ENCODE results near the gene LUC7L3. TPM values are rescaled to one million over a fixed set of nuclear protein-coding genes. Genes with fewer than 3 reads are reported as not detected.
A peak's percentile ranks its signal among the peaks of the same experiment; 100 is the strongest.

Gene LUC7L3
- total RNA-seq, 6 experiments from 2014 or later = 15.4 to 50.5 (median 31.0) TPM

GRCh38 chr17:50779747-50780353, 60.4 kb downstream of the LUC7L3 start:
- Histone ChIP-seq H3K36me3 (no peaks in the 10 kb centered on the region), H3K4me3 (no peak overlapping the region), H3K27me3 (no peaks in the 10 kb centered on the region), H3K27ac (no peak overlapping the region), H3K9me3 (no peaks in the 10 kb centered on the region), H3K4me1 (peaks cover 0 to under 1% (median 0%) of the 10 kb centered on the region in 4 donors)
- intact Hi-C loops (cut with DNase I) = loop anchor here (5.0 to 10.0 kb wide), 2 partner anchors 62 to 175 kb away; no protein-coding TSS in a partner anchor
- ATAC-seq = no peak
- peak in 1 of 3 donors; percentile 2 for DNase-seq
- TF ChIP-seq POLR2A (IDR thresholded peaks at IDR 0.05) (no peak), CTCF (IDR thresholded peaks at IDR 0.05) (no peak)
- WGBS (ENCODE audit: insufficient coverage, low coverage, low lambda C conversion rate, missing lambda C conversion rate) = 100% methylated on average over 7 of the region's 9 CpGs

GRCh38 chr17:50781167-50781566, 61.8 kb downstream of the LUC7L3 start:
- no peak for ATAC-seq
- Histone ChIP-seq H3K27me3 (no peaks in the 10 kb centered on the region), H3K27ac (no peak overlapping the region), H3K36me3 (no peaks in the 10 kb centered on the region), H3K4me1 (peaks cover 0 to 14% (median 2%) of the 10 kb centered on the region in 4 donors), H3K4me3 (peak overlapping the region in 1 of 3 donors; percentile 26), H3K9me3 (no peaks in the 10 kb centered on the region)
- no peak for DNase-seq
- intact Hi-C loops (cut with DNase I) = loop anchor here (5.0 to 10.0 kb wide), 2 partner anchors 61 to 174 kb away; no protein-coding TSS in a partner anchor
- 63% methylated on average over 8 of the region's 38 CpGs for WGBS (ENCODE audit: insufficient coverage, low coverage, low lambda C conversion rate, missing lambda C conversion rate)
- no peak for TF ChIP-seq POLR2A (IDR thresholded peaks at IDR 0.05)
- TF ChIP-seq CTCF (IDR thresholded peaks at IDR 0.05) = no peak

- no peak overlapping the region for H3K27ac ChIP-seq
- no peaks in the 10 kb centered on the region for H3K9me3 ChIP-seq
- peaks cover 0 to 16% (median 2%) of the 10 kb centered on the region in 4 donors for H3K4me1 ChIP-seq
- WGBS (ENCODE audit: insufficient coverage, low coverage, low lambda C conversion rate, missing lambda C conversion rate) = 11% methylated on average over 7 of the region's 7 CpGs
- ATAC-seq (peak; percentile 90 to 94 (median 94)), DNase-seq (peak; percentile 83 to 88 (median 87))
- H3K27me3 ChIP-seq = no peaks in the 10 kb centered on the region
- H3K4me3 ChIP-seq = no peak overlapping the region
- TF ChIP-seq CTCF (IDR thresholded peaks at IDR 0.05) = peak; percentile 95 to 100 (median 98)
- no peak for TF ChIP-seq POLR2A (IDR thresholded peaks at IDR 0.05)
- intact Hi-C loops (cut with DNase I) = loop anchor here (5.0 to 10.0 kb wide), 2 partner anchors 59 to 172 kb away; no protein-coding TSS in a partner anchor
- no peaks in the 10 kb centered on the region for H3K36me3 ChIP-seq
Observed at GRCh38 chr17:50783193-50783660, 63.8 kb downstream of the LUC7L3 start.

GRCh38 chr17:50783905-50784304, 64.5 kb downstream of the LUC7L3 start:
- Histone ChIP-seq H3K4me1 (peaks cover 0 to 16% (median 2%) of the 10 kb centered on the region in 4 donors), H3K27ac (no peak overlapping the region), H3K36me3 (no peaks in the 10 kb centered on the region), H3K9me3 (no peaks in the 10 kb centered on the region), H3K4me3 (no peak overlapping the region), H3K27me3 (no peaks in the 10 kb centered on the region)
- ATAC-seq = no peak
- no peak for TF ChIP-seq POLR2A (IDR thresholded peaks at IDR 0.05)
- TF ChIP-seq CTCF (IDR thresholded peaks at IDR 0.05) = no peak
- intact Hi-C loops (cut with DNase I) = loop anchor here (5.0 to 10.0 kb wide), 2 partner anchors 58 to 171 kb away; no protein-coding TSS in a partner anchor
- DNase-seq = no peak
- 88% methylated on average over 1 of the region's 2 CpGs for WGBS (ENCODE audit: insufficient coverage, low coverage, low lambda C conversion rate, missing lambda C conversion rate)

Data from right lobe of liver (tissue), 6 donors.